ENCODE measurements around the gene BUD31. TPM values are rescaled to one million over a fixed set of nuclear protein-coding genes. Genes with fewer than 3 reads are reported as not detected.

Gene BUD31
- total RNA-seq, 1 experiment from 2014 or later, result 169 TPM

Other genes starting within 250 kb of the BUD31 start
- gene KPNA7, start 200.9 kb upstream of the BUD31 start, total RNA-seq (2014; rRNA removed; shearing (Covaris generic)), result not detected in 2 replicates
- gene MYH16, start 136.1 kb upstream of the BUD31 start, total RNA-seq (2014; rRNA removed; shearing (Covaris generic)), result 0.05 and 0.34 TPM in 2 replicates
- gene ARPC1A, start 83.1 kb upstream of the BUD31 start, total RNA-seq (2014; rRNA removed; shearing (Covaris generic)), result 252 and 349 TPM in 2 replicates
- 566 and 713 TPM in 2 replicates for gene ARPC1B, start 34.2 kb upstream of the BUD31 start, total RNA-seq (2014; rRNA removed; shearing (Covaris generic))
- gene PDAP1, start 372 bp upstream of the BUD31 start, total RNA-seq (2014; rRNA removed; shearing (Covaris generic)), result 144 and 165 TPM in 2 replicates
- gene PTCD1, start 29.8 kb downstream of the BUD31 start, total RNA-seq (2014; rRNA removed; shearing (Covaris generic)), result 5.0 and 5.1 TPM in 2 replicates
- 23.2 and 34.9 TPM in 2 replicates for gene CPSF4, start 30.0 kb downstream of the BUD31 start, total RNA-seq (2014; rRNA removed; shearing (Covaris generic))
- gene ATP5MF, start 57.2 kb downstream of the BUD31 start, total RNA-seq (2014; rRNA removed; shearing (Covaris generic)), result 2,015 and 4,702 TPM in 2 replicates
- gene ZNF789, start 63.9 kb downstream of the BUD31 start, total RNA-seq (2014; rRNA removed; shearing (Covaris generic)), result 5.6 and 7.6 TPM in 2 replicates
- gene ZNF394, start 91.3 kb downstream of the BUD31 start, total RNA-seq (2014; rRNA removed; shearing (Covaris generic)), result 24.0 and 32.0 TPM in 2 replicates
- gene ZKSCAN5, start 95.7 kb downstream of the BUD31 start, total RNA-seq (2014; rRNA removed; shearing (Covaris generic)), result 12.8 and 19.9 TPM in 2 replicates
- 8.6 and 13.3 TPM in 2 replicates for gene FAM200A, start 143.1 kb downstream of the BUD31 start, total RNA-seq (2014; rRNA removed; shearing (Covaris generic))
- 54.1 and 55.2 TPM in 2 replicates for gene ZNF655, start 149.7 kb downstream of the BUD31 start, total RNA-seq (2014; rRNA removed; shearing (Covaris generic))
- gene TMEM225B, start 189.3 kb downstream of the BUD31 start, total RNA-seq (2014; rRNA removed; shearing (Covaris generic)), result 0.20 and 0.62 TPM in 2 replicates
- 5.7 and 12.3 TPM in 2 replicates for gene ZSCAN25, start 208.0 kb downstream of the BUD31 start, total RNA-seq (2014; rRNA removed; shearing (Covaris generic))

Measured in M059J (cell line).